CD4-positive, alpha-beta T cell treated with Interleukin-6 for 4 hours (primary cell): ENCODE results near the gene DNAH9.

Source experiments
- DNase-seq: peaks from one replicate; pipeline ENCODE4 v3.0.0-alpha.2; 2020; ENCODE audit warnings: mixed read lengths

Gene DNAH9

GRCh38 chr17:11768106-11768505 lies 169.8 kb downstream of the DNAH9 start:
- DNase-seq: no peak

- DNase-seq: no peak
These were observed 170.7 kb downstream of the DNAH9 start for GRCh38 chr17:11768981-11769380.

- no peak for DNase-seq
These were observed 173.8 kb downstream of the DNAH9 start for GRCh38 chr17:11772031-11772430.

GRCh38 chr17:11779892-11780291 lies 181.6 kb downstream of the DNAH9 start:
- DNase-seq: no peak

GRCh38 chr17:11780621-11781020 lies 182.4 kb downstream of the DNAH9 start:
- no peak for DNase-seq

- DNase-seq: no peak
These were observed 188.6 kb downstream of the DNAH9 start for GRCh38 chr17:11786711-11787438.

GRCh38 chr17:11795906-11796305 lies 197.6 kb downstream of the DNAH9 start:
- DNase-seq: no peak

GRCh38 chr17:11797803-11798202 lies 199.5 kb downstream of the DNAH9 start:
- DNase-seq: no peak

- no peak for DNase-seq
These were observed 205.1 kb downstream of the DNAH9 start for GRCh38 chr17:11803231-11803969.

GRCh38 chr17:11805138-11805537 lies 206.9 kb downstream of the DNAH9 start:
- no peak for DNase-seq

- no peak for DNase-seq
These were observed 207.7 kb downstream of the DNAH9 start for GRCh38 chr17:11805952-11806351.

GRCh38 chr17:11807606-11808005 lies 209.3 kb downstream of the DNAH9 start:
- DNase-seq: no peak

- DNase-seq: no peak
These were observed 215.0 kb downstream of the DNAH9 start for GRCh38 chr17:11813278-11813677.

- DNase-seq: no peak
These were observed 215.6 kb downstream of the DNAH9 start for GRCh38 chr17:11813871-11814270.

GRCh38 chr17:11814655-11815262 lies 216.5 kb downstream of the DNAH9 start:
- DNase-seq: no peak

- DNase-seq: no peak
These were observed 218.1 kb downstream of the DNAH9 start for GRCh38 chr17:11816409-11816808.

GRCh38 chr17:11823862-11824261 lies 225.6 kb downstream of the DNAH9 start:
- DNase-seq: no peak

GRCh38 chr17:11825572-11826209 lies 227.4 kb downstream of the DNAH9 start:
- DNase-seq: no peak

GRCh38 chr17:11832401-11833137 lies 234.3 kb downstream of the DNAH9 start:
- no peak for DNase-seq

- no peak for DNase-seq
These were observed 238.2 kb downstream of the DNAH9 start for GRCh38 chr17:11836508-11836907.

- no peak for DNase-seq
These were observed 241.8 kb downstream of the DNAH9 start for GRCh38 chr17:11840052-11840451.

GRCh38 chr17:11840831-11841230 lies 242.6 kb downstream of the DNAH9 start:
- DNase-seq: no peak

- DNase-seq: no peak
These were observed 250.1 kb downstream of the DNAH9 start for GRCh38 chr17:11848330-11848729.
